ENCODE measurements around the gene CCDC88C.

CCDC88C gene

DNA sequence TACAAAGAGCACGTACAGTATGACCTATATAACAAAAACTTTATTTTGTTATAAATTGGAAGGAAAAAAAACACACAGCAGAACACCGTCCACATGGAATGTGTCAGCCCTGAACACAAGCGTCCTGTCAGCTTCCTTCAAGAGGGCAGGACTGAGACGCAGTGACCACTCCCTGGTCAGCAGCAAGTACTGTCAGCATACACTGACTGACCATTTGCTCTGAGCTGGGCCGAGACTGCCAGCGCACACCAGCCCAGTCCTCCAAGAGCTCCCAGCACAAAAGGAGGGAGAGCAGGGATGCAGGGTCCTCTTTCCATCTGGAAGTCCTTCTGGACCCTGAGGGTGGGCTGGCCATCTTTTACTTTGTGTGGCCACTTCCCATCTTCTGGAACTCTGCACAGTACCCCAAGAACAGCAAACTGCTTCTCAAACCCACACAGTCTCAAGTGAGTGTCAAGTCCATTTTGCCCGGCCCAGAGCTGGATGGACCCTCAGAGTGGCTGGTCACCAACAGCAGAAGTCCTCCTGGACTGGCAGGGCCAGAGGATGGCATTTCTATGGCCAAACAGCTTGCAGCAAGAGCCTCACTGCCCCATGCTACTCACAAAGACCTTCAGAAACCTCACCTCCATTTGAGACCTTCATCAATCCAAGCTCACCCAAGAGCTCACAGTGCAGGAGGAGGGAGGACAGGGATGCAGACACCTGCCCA lies 11.7 kb downstream of the CCDC88C start:
- ChIA-PET CTCF (interaction anchor here (0.6 to 1.6 kb wide), 3 partner anchors 10 to 81 kb away, joined by 3 to 5 read pairs (median 3); no protein-coding TSS in a partner anchor), POLR2A (no interaction called here)
- 95% methylated on average over 5 of the region's 7 CpGs for WGBS (ENCODE audit: insufficient coverage)
- no peak for DNase-seq
- Histone ChIP-seq H3K36me3 (ENCODE audit: control insufficient read depth in 4 of 4, insufficient read depth in 4 of 4, low read length in 3 of 4) (peaks cover 2 to 52% (median 30%) of the 10 kb centered on the region in 4 experiments), H3K4me1 (ENCODE audit: control extremely low read depth in 1 of 4, control insufficient read depth in 4 of 4, insufficient read depth in 4 of 4, low read length in 3 of 4) (peaks cover 6 to 45% (median 35%) of the 10 kb centered on the region in 4 experiments), H3K27ac (ENCODE audit: insufficient read depth in 1 of 2, low read depth in 1 of 2, low read length in 2 of 2, poor library complexity in 1 of 2, severe bottlenecking in 2 of 2) (no peak overlapping the region), H3K27me3 (replicated peaks in 2 of 5; ENCODE audit: control insufficient read depth in 4 of 5, insufficient read depth in 5 of 5, low read length in 4 of 5) (no peaks in the 10 kb centered on the region), H3K4me3 (ENCODE audit: control insufficient read depth in 1 of 7, extremely low read depth in 1 of 7, insufficient read depth in 4 of 7, low read depth in 2 of 7, low read length in 6 of 7) (no peak overlapping the region), H3K9me3 (ENCODE audit: control extremely low read depth in 1 of 5, control insufficient read depth in 4 of 5, insufficient read depth in 2 of 5, low read depth in 1 of 5, low read length in 4 of 5) (no peaks in the 10 kb centered on the region)

DNA sequence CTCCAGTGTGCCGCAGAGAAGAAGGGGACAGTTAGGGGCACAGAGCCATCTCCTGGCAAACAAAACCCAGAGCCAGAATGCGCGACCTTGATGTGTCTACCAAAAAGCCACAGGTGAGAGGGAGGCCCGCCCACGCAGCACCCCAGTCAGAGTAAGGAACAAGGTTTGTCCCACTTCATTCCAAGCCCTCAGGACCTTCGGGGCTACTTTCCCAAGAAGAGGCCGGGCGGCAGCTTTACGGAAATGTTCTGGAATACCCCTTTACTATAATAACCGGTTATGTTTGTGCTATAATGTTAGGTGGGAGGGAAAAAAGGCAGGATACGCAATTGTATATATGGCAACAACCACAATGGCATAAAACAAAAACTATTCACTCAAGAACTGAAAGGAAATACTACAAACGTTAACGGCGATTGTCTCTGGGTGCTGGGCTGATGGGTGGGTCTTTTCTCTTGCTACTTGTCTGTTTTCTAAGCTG lies 12.3 kb downstream of the CCDC88C start:
- no peaks in the 10 kb centered on the region for H3K9me3 ChIP-seq (ENCODE audit: control extremely low read depth in 1 of 5, control insufficient read depth in 4 of 5, insufficient read depth in 2 of 5, low read depth in 1 of 5, low read length in 4 of 5)
- peaks cover 9 to 46% (median 36%) of the 10 kb centered on the region in 4 experiments for H3K4me1 ChIP-seq (ENCODE audit: control extremely low read depth in 1 of 4, control insufficient read depth in 4 of 4, insufficient read depth in 4 of 4, low read length in 3 of 4)
- no peaks in the 10 kb centered on the region for H3K27me3 ChIP-seq (replicated peaks in 2 of 5; ENCODE audit: control insufficient read depth in 4 of 5, insufficient read depth in 5 of 5, low read length in 4 of 5)
- peak overlapping the region in 1 of 2 experiments; percentile 16 for H3K27ac ChIP-seq (ENCODE audit: insufficient read depth in 1 of 2, low read depth in 1 of 2, low read length in 2 of 2, poor library complexity in 1 of 2, severe bottlenecking in 2 of 2)
- 91% methylated on average over 6 of the region's 14 CpGs for WGBS (ENCODE audit: insufficient coverage)
- no peak overlapping the region for H3K4me3 ChIP-seq (ENCODE audit: control insufficient read depth in 1 of 7, extremely low read depth in 1 of 7, insufficient read depth in 4 of 7, low read depth in 2 of 7, low read length in 6 of 7)
- ChIA-PET CTCF (interaction anchor here (1.5 to 1.6 kb wide), 2 partner anchors 10 to 81 kb away, joined by 3 to 5 read pairs; no protein-coding TSS in a partner anchor), POLR2A (no interaction called here)
- no peak for DNase-seq
- peaks cover 2 to 51% (median 30%) of the 10 kb centered on the region in 4 experiments for H3K36me3 ChIP-seq (ENCODE audit: control insufficient read depth in 4 of 4, insufficient read depth in 4 of 4, low read length in 3 of 4)

DNA sequence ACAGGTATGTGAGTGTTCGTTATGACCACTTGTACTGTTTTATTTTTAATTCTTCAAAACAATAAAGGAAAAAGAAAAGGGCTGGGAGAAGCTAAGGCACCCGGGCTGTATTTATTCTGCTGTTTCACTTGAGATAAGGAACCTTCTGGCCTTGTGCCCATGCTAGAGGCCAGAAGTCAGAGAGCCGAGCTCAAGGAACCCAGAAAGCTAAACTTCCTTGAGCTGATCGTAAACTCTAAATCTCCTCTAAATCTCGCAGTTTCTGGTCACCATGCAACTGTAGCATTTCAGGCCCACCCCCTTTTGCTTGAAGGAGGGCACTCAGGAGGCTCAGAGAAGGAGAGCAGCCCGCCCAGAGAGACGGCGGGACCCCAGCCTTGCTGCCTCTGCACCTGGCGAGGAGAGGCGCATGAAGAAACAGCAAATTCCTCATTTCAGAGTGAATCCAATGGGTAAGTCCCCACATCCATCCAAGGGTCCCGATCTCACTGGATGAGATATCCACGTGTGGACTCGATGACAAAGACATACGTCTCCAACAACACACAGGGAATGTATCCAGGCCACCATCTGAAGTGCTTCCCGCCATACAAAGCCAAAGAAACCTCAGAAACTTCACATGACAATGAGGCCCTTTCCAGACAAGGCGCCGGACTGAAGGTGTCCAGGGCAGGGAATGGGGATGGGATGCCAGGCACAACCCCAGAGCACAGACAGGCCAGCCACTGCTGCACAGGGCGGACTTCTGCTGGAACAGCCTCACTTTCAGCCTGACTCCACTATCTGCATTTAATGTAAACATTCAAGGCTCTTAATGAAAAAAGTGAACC lies 14.6 kb downstream of the CCDC88C start:
- POLR2A ChIA-PET, result interaction anchor here (0.9 to 1.2 kb wide), 2 partner anchors 12 to 25 kb away, joined by 3 read pairs; no protein-coding TSS in a partner anchor
- Histone ChIP-seq H3K9me3 (ENCODE audit: control extremely low read depth in 1 of 5, control insufficient read depth in 4 of 5, insufficient read depth in 2 of 5, low read depth in 1 of 5, low read length in 4 of 5) (no peaks in the 10 kb centered on the region), H3K27ac (ENCODE audit: insufficient read depth in 1 of 2, low read depth in 1 of 2, low read length in 2 of 2, poor library complexity in 1 of 2, severe bottlenecking in 2 of 2) (peak overlapping the region; percentile 80 to 89), H3K4me1 (ENCODE audit: control extremely low read depth in 1 of 4, control insufficient read depth in 4 of 4, insufficient read depth in 4 of 4, low read length in 3 of 4) (peaks cover 10 to 62% (median 57%) of the 10 kb centered on the region in 4 experiments), H3K36me3 (ENCODE audit: control insufficient read depth in 4 of 4, insufficient read depth in 4 of 4, low read length in 3 of 4) (peaks cover 0 to 35% (median 23%) of the 10 kb centered on the region in 4 experiments), H3K4me3 (ENCODE audit: control insufficient read depth in 1 of 7, extremely low read depth in 1 of 7, insufficient read depth in 4 of 7, low read depth in 2 of 7, low read length in 6 of 7) (peak overlapping the region in 5 of 7 experiments; percentile 13 to 60 (median 42)), H3K27me3 (replicated peaks in 2 of 5; ENCODE audit: control insufficient read depth in 4 of 5, insufficient read depth in 5 of 5, low read length in 4 of 5) (no peaks in the 10 kb centered on the region)
- peak; percentile 85 to 95 (median 92) for DNase-seq
- CTCF ChIA-PET, result interaction anchor here (0.9 to 2.5 kb wide), 12 partner anchors 9 to 78 kb away, joined by 3 to 9 read pairs (median 4); partner anchors contain the start of gene CCDC88C
- 26% methylated on average over 17 of the region's 18 CpGs for WGBS (ENCODE audit: insufficient coverage)

DNA sequence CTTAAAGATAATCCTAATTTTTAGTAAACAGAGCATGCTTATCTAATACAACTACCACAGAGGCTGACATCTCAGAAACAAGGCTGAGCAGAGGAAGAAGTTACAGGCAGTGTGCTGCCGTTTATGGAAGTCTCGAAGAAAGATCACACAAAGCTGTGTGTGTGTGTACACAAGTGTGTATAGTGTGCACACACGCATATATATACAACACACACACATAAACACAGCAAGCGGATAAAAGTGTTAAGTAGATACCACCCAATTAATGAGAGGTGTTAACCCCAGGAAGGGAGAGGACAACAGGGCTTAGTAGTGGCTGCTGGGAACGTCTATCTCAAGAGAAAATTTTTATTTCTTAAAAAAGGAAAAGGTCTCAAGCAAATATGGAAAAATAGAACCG lies 15.3 kb downstream of the CCDC88C start:
- peaks cover 10 to 68% (median 63%) of the 10 kb centered on the region in 4 experiments for H3K4me1 ChIP-seq (ENCODE audit: control extremely low read depth in 1 of 4, control insufficient read depth in 4 of 4, insufficient read depth in 4 of 4, low read length in 3 of 4)
- 8% methylated on average over 2 of the region's 6 CpGs for WGBS (ENCODE audit: insufficient coverage)

DNA sequence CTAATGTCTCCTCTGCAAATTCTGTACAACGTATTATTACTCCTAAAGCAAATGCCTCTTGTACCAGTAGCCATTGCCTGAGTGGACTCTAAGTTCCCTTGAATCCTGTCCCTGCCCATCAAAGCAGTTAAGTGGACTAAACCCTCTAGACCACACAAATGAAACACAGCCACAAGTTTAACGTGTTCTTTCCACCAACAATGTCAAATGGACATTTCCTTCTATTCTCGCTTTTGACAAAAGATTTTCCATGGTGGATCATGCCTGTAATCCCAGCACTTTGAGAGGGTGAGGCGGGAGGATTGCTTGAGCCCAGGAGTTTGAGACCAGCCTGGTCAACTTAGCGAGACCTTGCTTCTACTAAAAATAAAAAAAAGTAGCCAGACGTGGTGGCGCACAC lies 15.9 kb downstream of the CCDC88C start:
- 85% methylated on average over 4 of the region's 7 CpGs for WGBS (ENCODE audit: insufficient coverage)
- Histone ChIP-seq H3K36me3 (ENCODE audit: control insufficient read depth in 4 of 4, insufficient read depth in 4 of 4, low read length in 3 of 4) (peaks cover 0 to 24% (median 15%) of the 10 kb centered on the region in 4 experiments), H3K4me1 (ENCODE audit: control extremely low read depth in 1 of 4, control insufficient read depth in 4 of 4, insufficient read depth in 4 of 4, low read length in 3 of 4) (peaks cover 10 to 74% (median 69%) of the 10 kb centered on the region in 4 experiments), H3K9me3 (ENCODE audit: control extremely low read depth in 1 of 5, control insufficient read depth in 4 of 5, insufficient read depth in 2 of 5, low read depth in 1 of 5, low read length in 4 of 5) (no peaks in the 10 kb centered on the region), H3K27ac (ENCODE audit: insufficient read depth in 1 of 2, low read depth in 1 of 2, low read length in 2 of 2, poor library complexity in 1 of 2, severe bottlenecking in 2 of 2) (peak overlapping the region; percentile 80 to 89), H3K4me3 (ENCODE audit: control insufficient read depth in 1 of 7, extremely low read depth in 1 of 7, insufficient read depth in 4 of 7, low read depth in 2 of 7, low read length in 6 of 7) (peak overlapping the region in 2 of 7 experiments; percentile 42 to 46), H3K27me3 (replicated peaks in 2 of 5; ENCODE audit: control insufficient read depth in 4 of 5, insufficient read depth in 5 of 5, low read length in 4 of 5) (no peaks in the 10 kb centered on the region)
- no peak for DNase-seq
- ChIA-PET POLR2A (no interaction called here), CTCF (interaction anchor here (0.8 to 2.0 kb wide), 5 partner anchors 10 to 35 kb away, joined by 3 to 9 read pairs (median 3); no protein-coding TSS in a partner anchor)

More for the DNA sequence above, 15.3 kb downstream of the CCDC88C start:
- Histone ChIP-seq H3K4me3 (ENCODE audit: control insufficient read depth in 1 of 7, extremely low read depth in 1 of 7, insufficient read depth in 4 of 7, low read depth in 2 of 7, low read length in 6 of 7) (peak overlapping the region in 4 of 7 experiments; percentile 29 to 60 (median 44)), H3K27ac (ENCODE audit: insufficient read depth in 1 of 2, low read depth in 1 of 2, low read length in 2 of 2, poor library complexity in 1 of 2, severe bottlenecking in 2 of 2) (peak overlapping the region; percentile 80 to 89), H3K27me3 (replicated peaks in 2 of 5; ENCODE audit: control insufficient read depth in 4 of 5, insufficient read depth in 5 of 5, low read length in 4 of 5) (no peaks in the 10 kb centered on the region), H3K36me3 (ENCODE audit: control insufficient read depth in 4 of 4, insufficient read depth in 4 of 4, low read length in 3 of 4) (peaks cover 0 to 30% (median 19%) of the 10 kb centered on the region in 4 experiments), H3K9me3 (ENCODE audit: control extremely low read depth in 1 of 5, control insufficient read depth in 4 of 5, insufficient read depth in 2 of 5, low read depth in 1 of 5, low read length in 4 of 5) (no peaks in the 10 kb centered on the region)
- peak in 1 of 3 donors; percentile 60 for DNase-seq
- ChIA-PET CTCF (interaction anchor here (0.9 to 2.5 kb wide), 12 partner anchors 9 to 77 kb away, joined by 3 to 9 read pairs (median 4); partner anchors contain the start of gene CCDC88C), POLR2A (interaction anchor here (0.9 to 1.2 kb wide), 2 partner anchors 13 to 24 kb away, joined by 3 read pairs; no protein-coding TSS in a partner anchor)

DNA sequence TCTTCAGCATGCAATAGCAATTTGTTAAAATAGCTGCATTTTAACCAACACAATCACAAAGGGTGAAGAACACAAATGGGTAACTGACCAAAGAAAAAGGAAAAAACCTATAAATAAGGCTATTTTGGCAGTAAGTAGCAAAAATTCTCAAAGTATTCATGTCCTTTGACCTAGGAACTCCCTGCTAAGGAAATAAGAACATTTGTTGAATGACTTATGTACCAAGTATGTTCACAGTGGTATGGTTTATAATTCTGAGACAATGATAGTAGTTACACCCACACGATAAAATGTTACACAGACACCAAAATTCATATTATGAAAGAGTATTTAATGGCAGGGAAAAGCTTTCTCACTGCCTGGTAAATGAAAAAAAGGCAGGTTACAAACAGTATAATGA lies 16.9 kb downstream of the CCDC88C start:
- Histone ChIP-seq H3K36me3 (ENCODE audit: control insufficient read depth in 4 of 4, insufficient read depth in 4 of 4, low read length in 3 of 4) (peaks cover 0 to 14% (median 6%) of the 10 kb centered on the region in 4 experiments), H3K27me3 (replicated peaks in 2 of 5; ENCODE audit: control insufficient read depth in 4 of 5, insufficient read depth in 5 of 5, low read length in 4 of 5) (no peaks in the 10 kb centered on the region), H3K9me3 (ENCODE audit: control extremely low read depth in 1 of 5, control insufficient read depth in 4 of 5, insufficient read depth in 2 of 5, low read depth in 1 of 5, low read length in 4 of 5) (no peaks in the 10 kb centered on the region), H3K4me3 (ENCODE audit: control insufficient read depth in 1 of 7, extremely low read depth in 1 of 7, insufficient read depth in 4 of 7, low read depth in 2 of 7, low read length in 6 of 7) (peak overlapping the region in 3 of 7 experiments; percentile 70 to 84 (median 73)), H3K27ac (ENCODE audit: insufficient read depth in 1 of 2, low read depth in 1 of 2, low read length in 2 of 2, poor library complexity in 1 of 2, severe bottlenecking in 2 of 2) (peak overlapping the region in 1 of 2 experiments; percentile 63), H3K4me1 (ENCODE audit: control extremely low read depth in 1 of 4, control insufficient read depth in 4 of 4, insufficient read depth in 4 of 4, low read length in 3 of 4) (peaks cover 10 to 85% (median 80%) of the 10 kb centered on the region in 4 experiments)
- ChIA-PET POLR2A (interaction anchor here (0.6 kb wide), 1 partner anchor 8 kb away, joined by 3 read pairs; no protein-coding TSS in a partner anchor), CTCF (interaction anchor here (0.6 to 3.9 kb wide), 9 partner anchors 8 to 77 kb away, joined by 3 to 23 read pairs (median 6); partner anchors contain the start of gene CCDC88C)
- WGBS (ENCODE audit: insufficient coverage), result no CpG with 5 or more reads among the region's 1 CpG
- no peak for DNase-seq

All from common myeloid progenitor, CD34-positive (primary cell).